GM12878 (cell line): ENCODE data around the gene SLC25A36. TPM values are rescaled to one million over a fixed set of nuclear protein-coding genes. Genes with fewer than 3 reads are reported as not detected.

ENCODE experiments used
- ATAC-seq: fragments of 200-7000 bp; cut with Tn5 transposase; 3 replicates; pipeline ENCODE4 v1.9.1; 2020; ENCODE audit warnings: mild to moderate bottlenecking, moderate library complexity
- BruUV-seq: library from RNA; stranded (reverse); fragments of 400-500 nt; replicated peaks from 2 replicates; lab custom pipeline; 2021; lab: Mats Ljungman, UMichigan
- CTCF ChIA-PET: fragments of 300-600 bp; sonication (Branson Sonifier 250); formaldehyde crosslinking; extraction: SDS; loops from one replicate; lab custom pipeline; 2021; ENCODE audit warnings: inconsistent platforms; lab: Yijun Ruan, JAX
- POLR2A ChIA-PET: fragments of 350-600 bp; formaldehyde crosslinking; extraction: SDS; loops from one replicate; lab custom pipeline; 2021; ENCODE audit warnings: inconsistent platforms; lab: Charles Lee
- RAD21 ChIA-PET: fragments of 300-600 bp; sonication (Branson Sonifier 250); formaldehyde crosslinking; loops from one replicate; lab custom pipeline; 2023; ENCODE audit warnings: antibody characterized with exemption; ENCODE audit not compliant: unreplicated experiment; lab: Charles Lee
- SMC1A ChIA-PET: fragments of 300-600 bp; sonication (Branson Sonifier 250); formaldehyde crosslinking; loops from one replicate; lab custom pipeline; 2023; ENCODE audit not compliant: unreplicated experiment, uncharacterized antibody; lab: Charles Lee
- DNase-seq: peaks from one replicate; pipeline ENCODE4 v3.0.0-alpha.2; 2011; ENCODE audit warnings: low read depth, low spot score
- FAIRE-seq: peaks from 3 replicates; lab custom pipeline; 2011; peaks lifted over from hg19 to GRCh38; lab: Jason Lieb, UNC
- H2AFZ ChIP-seq: 2 replicates; pipeline ENCODE4 v1.6.0; 2011; ENCODE audit warnings: low read depth, low read length, control low read depth; ENCODE audit not compliant: control insufficient read depth
- H3K27ac ChIP-seq: 2 replicates; pipeline ENCODE4 v1.5.1; 2011; ENCODE audit warnings: control low read depth; ENCODE audit not compliant: control insufficient read depth, insufficient read depth
- H3K27me3 ChIP-seq, 2 experiments: replicated peaks in 1 of 2; 2 replicates each; pipeline versions ENCODE4 v1.6.0 to v1.6.1; 2011; ENCODE audit warnings: low read length in 1 of 2; ENCODE audit not compliant: control insufficient read depth in 2 of 2, insufficient read depth in 2 of 2
- H3K36me3 ChIP-seq, 2 experiments: 2 replicates each; pipeline ENCODE4 v1.5.1; 2011; ENCODE audit warnings: low read length in 1 of 2; ENCODE audit not compliant: control insufficient read depth in 2 of 2, insufficient read depth in 2 of 2
- H3K4me1 ChIP-seq: 2 replicates; pipeline ENCODE4 v1.6.1; 2011; ENCODE audit warnings: mild to moderate bottlenecking, low read length, moderate library complexity, mixed read lengths; ENCODE audit not compliant: control insufficient read depth, insufficient read depth
- H3K4me2 ChIP-seq: 2 replicates; pipeline ENCODE4 v1.6.0; 2011; ENCODE audit warnings: control low read depth; ENCODE audit not compliant: control insufficient read depth, insufficient read depth
- H3K4me3 ChIP-seq: fragments of 200-600 bp; sonication (generic); 2 replicates; pipeline ENCODE4 v1.5.1; 2016
- H3K79me2 ChIP-seq: 2 replicates; pipeline ENCODE4 v1.6.0; 2011; ENCODE audit warnings: low read length; ENCODE audit not compliant: control insufficient read depth, insufficient read depth
- H3K9ac ChIP-seq: 2 replicates; pipeline ENCODE4 v1.8.0; 2011; ENCODE audit warnings: low read length, control low read depth, mixed read lengths; ENCODE audit not compliant: control insufficient read depth, insufficient read depth
- H3K9me3 ChIP-seq: replicated peaks from 3 replicates; pipeline ENCODE4 v1.5.1; 2011; ENCODE audit warnings: mild to moderate bottlenecking, low read length; ENCODE audit not compliant: control insufficient read depth, insufficient read depth
- H4K20me1 ChIP-seq: 2 replicates; pipeline ENCODE4 v1.6.0; 2011; ENCODE audit not compliant: control insufficient read depth, insufficient read depth
- KLF5 ChIP-seq: fragments of 450-650 bp; IDR thresholded peaks from 2 replicates; pipeline ENCODE4 v1.6.1; 2014; ENCODE audit warnings: mild to moderate bottlenecking; ENCODE audit not compliant: partially characterized antibody
- MEF2A ChIP-seq: IDR thresholded peaks from 2 replicates; pipeline ENCODE4 v1.6.1; 2011; ENCODE audit warnings: low read depth, mild to moderate bottlenecking, low read length, moderate library complexity; ENCODE audit not compliant: insufficient read depth
- RBBP5 ChIP-seq: fragments of 200-600 bp; sonication (generic); conservative IDR thresholded peaks from 2 replicates; pipeline ENCODE4 v1.6.1; 2016
- SMAD1 ChIP-seq: fragments of 450-650 bp; IDR thresholded peaks from 2 replicates; pipeline ENCODE4 v1.6.1; 2018; ENCODE audit warnings: mild to moderate bottlenecking, low read depth; ENCODE audit not compliant: partially characterized antibody
- SMC3 ChIP-seq: IDR thresholded peaks from 2 replicates; pipeline ENCODE4 v1.6.1; 2011; ENCODE audit warnings: low read length, improper control_type of control experiment, borderline replicate concordance
- ZNF207 ChIP-seq: fragments of 450-650 bp; IDR thresholded peaks from 2 replicates; pipeline ENCODE4 v1.6.1; 2014; ENCODE audit warnings: antibody characterized with exemption, mild to moderate bottlenecking, borderline replicate concordance
- WGBS: methylation state at CpG from one replicate; pipeline ENCODE4 v1.1.6; 2016; ENCODE audit warnings: low lambda C conversion rate; ENCODE audit not compliant: insufficient replicate concordance, insufficient coverage; ENCODE audit errors: missing lambda C conversion rate; 5-methylcytosine and 5-hydroxymethylcytosine counted together
- in situ Hi-C: fragments of 300-500 bp; cut with MboI; formaldehyde crosslinking; loops from 9 replicates; pipeline ENCODE4 v1.14.3; 2018; ENCODE audit warnings: mixed read lengths
- intact Hi-C: fragments of 100-400 bp; cut with micrococcal nuclease; formaldehyde crosslinking; loops from one replicate; pipeline ENCODE4 v1.14.2; 2022; ENCODE audit not compliant: unreplicated experiment
- polyA plus RNA-seq, 11 experiments: library from polyadenylated mRNA; depleted of rRNA in 4 of 11; unstranded in 6 of 11; stranded (reverse) in 5 of 11; fragments of >200 nt; fragmentation: Nextera tagmentation in 4 of 11; fragmentation: Illumina TruSeq in 1 of 11; extraction: Ambion mirVana in 4 of 11; extraction: Trizol in 1 of 11; gene quantifications; 1 replicate in 1 of 11; 2 replicates in 10 of 11; pipeline versions ENCODE4 v1.2.1 to v1.2.3, GENCODE V29; 2011 to 2016; ENCODE audit warnings: inconsistent platforms in 2 of 11, missing spikeins in 2 of 11, low read depth in 1 of 11
- total RNA-seq, 4 experiments: library from RNA; depleted of rRNA in 3 of 4; stranded (reverse); fragments of >200 nt in 3 of 4; fragmentation: Illumina TruSeq in 1 of 4; extraction: Trizol in 1 of 4; gene quantifications; 2 replicates each; pipeline versions ENCODE4 v1.2.1 to v1.2.3, GENCODE V29; 2013 to 2021
- TF ChIP-seq, protein P1 (sequence below): fragments of 450-650 bp; IDR thresholded peaks from 2 replicates; pipeline ENCODE4 v1.6.1; 2017; ENCODE audit warnings: borderline replicate concordance
- TF ChIP-seq, protein P2 (sequence below): fragments of 450-650 bp; IDR thresholded peaks from 2 replicates; pipeline ENCODE4 v1.6.1; 2017; ENCODE audit warnings: antibody characterized with exemption, mild to moderate bottlenecking, moderate library complexity
- TF ChIP-seq, protein P3 (sequence below): fragments of 450-650 bp; IDR thresholded peaks from 2 replicates; pipeline ENCODE4 v1.6.1; 2017; ENCODE audit warnings: mild to moderate bottlenecking, low read depth, inconsistent platforms; ENCODE audit not compliant: poor library complexity, severe bottlenecking
- TF ChIP-seq, protein P4 (sequence below): fragments of 450-650 bp; IDR thresholded peaks from 2 replicates; pipeline ENCODE4 v1.6.1; 2016; ENCODE audit warnings: mild to moderate bottlenecking

Gene SLC25A36
- total and polyA plus RNA-seq, 10 of the 15 experiments (the other 5 are each of a cell fraction or from before 2014, with no cell fraction given): 13.0 to 183 (median 47.7) TPM

DNA sequence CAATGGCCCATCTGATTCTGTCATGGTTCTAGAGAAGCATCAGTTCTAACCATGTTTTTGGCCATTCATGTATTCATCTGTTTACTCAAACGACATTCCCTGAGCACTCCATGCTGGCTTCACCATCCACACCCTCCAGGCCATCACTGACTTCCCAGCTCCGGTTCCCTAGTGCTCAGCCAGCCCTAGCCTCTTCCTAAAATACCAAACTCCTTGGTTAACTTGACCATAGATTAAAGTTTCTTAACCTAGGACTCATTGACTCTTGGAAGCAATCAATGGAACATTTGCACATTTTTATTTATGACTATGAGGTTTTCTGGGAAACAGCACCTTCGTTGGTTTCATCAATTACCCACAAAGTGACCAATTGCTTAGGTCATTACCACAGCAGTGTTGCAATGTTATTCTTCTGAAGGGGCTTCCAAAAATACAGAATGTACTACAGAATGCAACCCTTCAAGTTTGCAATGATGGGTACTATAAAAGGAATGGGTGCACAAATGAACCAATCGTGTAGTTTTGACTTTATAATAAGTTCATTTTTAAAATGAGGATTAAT, 27.2 kb upstream of the SLC25A36 start:
- FAIRE-seq (no peak), DNase-seq (no peak), ATAC-seq (no peak)
- no peak overlapping the region for H2AFZ ChIP-seq
- H3K27me3 ChIP-seq: no peaks in the 10 kb centered on the region
- no TSS peak for BruUV-seq
- H3K79me2 ChIP-seq: no peaks in the 10 kb centered on the region
- H3K4me2 ChIP-seq: no peak overlapping the region
- RAD21 ChIA-PET: no interaction called here
- no peaks in the 10 kb centered on the region for H3K36me3 ChIP-seq
- no peak overlapping the region for H3K4me3 ChIP-seq
- no peaks in the 10 kb centered on the region for H3K4me1 ChIP-seq
- POLR2A ChIA-PET: no interaction called here
- no peak overlapping the region for H3K9ac ChIP-seq
- in situ Hi-C loops (no loop called here), intact Hi-C loops (no loop called here)
- SMC1A ChIA-PET: interaction anchor here (1.1 to 1.5 kb wide), 2 partner anchors 10 to 15 kb away, joined by 3 read pairs; no protein-coding TSS in a partner anchor
- no peaks in the 10 kb centered on the region for H4K20me1 ChIP-seq
- no peak overlapping the region for H3K27ac ChIP-seq
- CTCF ChIA-PET: interaction anchor here (0.8 kb wide), 1 partner anchor 15 kb away, joined by 3 read pairs; no protein-coding TSS in a partner anchor
- WGBS: 0% methylated on average over 4 of the region's 4 CpGs
- no peaks in the 10 kb centered on the region for H3K9me3 ChIP-seq
- no peak for TF ChIP-seq RBBP5
- TF ChIP-seq, protein P1, sequence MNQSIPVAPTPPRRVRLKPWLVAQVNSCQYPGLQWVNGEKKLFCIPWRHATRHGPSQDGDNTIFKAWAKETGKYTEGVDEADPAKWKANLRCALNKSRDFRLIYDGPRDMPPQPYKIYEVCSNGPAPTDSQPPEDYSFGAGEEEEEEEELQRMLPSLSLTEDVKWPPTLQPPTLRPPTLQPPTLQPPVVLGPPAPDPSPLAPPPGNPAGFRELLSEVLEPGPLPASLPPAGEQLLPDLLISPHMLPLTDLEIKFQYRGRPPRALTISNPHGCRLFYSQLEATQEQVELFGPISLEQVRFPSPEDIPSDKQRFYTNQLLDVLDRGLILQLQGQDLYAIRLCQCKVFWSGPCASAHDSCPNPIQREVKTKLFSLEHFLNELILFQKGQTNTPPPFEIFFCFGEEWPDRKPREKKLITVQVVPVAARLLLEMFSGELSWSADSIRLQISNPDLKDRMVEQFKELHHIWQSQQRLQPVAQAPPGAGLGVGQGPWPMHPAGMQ: no peak
- TF ChIP-seq SMC3: no peak
- TF ChIP-seq, protein P2, sequence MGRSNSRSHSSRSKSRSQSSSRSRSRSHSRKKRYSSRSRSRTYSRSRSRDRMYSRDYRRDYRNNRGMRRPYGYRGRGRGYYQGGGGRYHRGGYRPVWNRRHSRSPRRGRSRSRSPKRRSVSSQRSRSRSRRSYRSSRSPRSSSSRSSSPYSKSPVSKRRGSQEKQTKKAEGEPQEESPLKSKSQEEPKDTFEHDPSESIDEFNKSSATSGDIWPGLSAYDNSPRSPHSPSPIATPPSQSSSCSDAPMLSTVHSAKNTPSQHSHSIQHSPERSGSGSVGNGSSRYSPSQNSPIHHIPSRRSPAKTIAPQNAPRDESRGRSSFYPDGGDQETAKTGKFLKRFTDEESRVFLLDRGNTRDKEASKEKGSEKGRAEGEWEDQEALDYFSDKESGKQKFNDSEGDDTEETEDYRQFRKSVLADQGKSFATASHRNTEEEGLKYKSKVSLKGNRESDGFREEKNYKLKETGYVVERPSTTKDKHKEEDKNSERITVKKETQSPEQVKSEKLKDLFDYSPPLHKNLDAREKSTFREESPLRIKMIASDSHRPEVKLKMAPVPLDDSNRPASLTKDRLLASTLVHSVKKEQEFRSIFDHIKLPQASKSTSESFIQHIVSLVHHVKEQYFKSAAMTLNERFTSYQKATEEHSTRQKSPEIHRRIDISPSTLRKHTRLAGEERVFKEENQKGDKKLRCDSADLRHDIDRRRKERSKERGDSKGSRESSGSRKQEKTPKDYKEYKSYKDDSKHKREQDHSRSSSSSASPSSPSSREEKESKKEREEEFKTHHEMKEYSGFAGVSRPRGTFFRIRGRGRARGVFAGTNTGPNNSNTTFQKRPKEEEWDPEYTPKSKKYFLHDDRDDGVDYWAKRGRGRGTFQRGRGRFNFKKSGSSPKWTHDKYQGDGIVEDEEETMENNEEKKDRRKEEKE: no peak
- TF ChIP-seq KLF5: no peak
- TF ChIP-seq, protein P3, sequence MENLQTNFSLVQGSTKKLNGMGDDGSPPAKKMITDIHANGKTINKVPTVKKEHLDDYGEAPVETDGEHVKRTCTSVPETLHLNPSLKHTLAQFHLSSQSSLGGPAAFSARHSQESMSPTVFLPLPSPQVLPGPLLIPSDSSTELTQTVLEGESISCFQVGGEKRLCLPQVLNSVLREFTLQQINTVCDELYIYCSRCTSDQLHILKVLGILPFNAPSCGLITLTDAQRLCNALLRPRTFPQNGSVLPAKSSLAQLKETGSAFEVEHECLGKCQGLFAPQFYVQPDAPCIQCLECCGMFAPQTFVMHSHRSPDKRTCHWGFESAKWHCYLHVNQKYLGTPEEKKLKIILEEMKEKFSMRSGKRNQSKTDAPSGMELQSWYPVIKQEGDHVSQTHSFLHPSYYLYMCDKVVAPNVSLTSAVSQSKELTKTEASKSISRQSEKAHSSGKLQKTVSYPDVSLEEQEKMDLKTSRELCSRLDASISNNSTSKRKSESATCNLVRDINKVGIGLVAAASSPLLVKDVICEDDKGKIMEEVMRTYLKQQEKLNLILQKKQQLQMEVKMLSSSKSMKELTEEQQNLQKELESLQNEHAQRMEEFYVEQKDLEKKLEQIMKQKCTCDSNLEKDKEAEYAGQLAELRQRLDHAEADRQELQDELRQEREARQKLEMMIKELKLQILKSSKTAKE: no peak
- TF ChIP-seq SMAD1: no peak
- TF ChIP-seq MEF2A: no peak
- TF ChIP-seq ZNF207: no peak
- TF ChIP-seq, protein P4, sequence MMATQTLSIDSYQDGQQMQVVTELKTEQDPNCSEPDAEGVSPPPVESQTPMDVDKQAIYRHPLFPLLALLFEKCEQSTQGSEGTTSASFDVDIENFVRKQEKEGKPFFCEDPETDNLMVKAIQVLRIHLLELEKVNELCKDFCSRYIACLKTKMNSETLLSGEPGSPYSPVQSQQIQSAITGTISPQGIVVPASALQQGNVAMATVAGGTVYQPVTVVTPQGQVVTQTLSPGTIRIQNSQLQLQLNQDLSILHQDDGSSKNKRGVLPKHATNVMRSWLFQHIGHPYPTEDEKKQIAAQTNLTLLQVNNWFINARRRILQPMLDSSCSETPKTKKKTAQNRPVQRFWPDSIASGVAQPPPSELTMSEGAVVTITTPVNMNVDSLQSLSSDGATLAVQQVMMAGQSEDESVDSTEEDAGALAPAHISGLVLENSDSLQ: no peak
